GM12874 (cell line): ENCODE measurements around the gene ZNF621.

Experiments used
- TF ChIP-seq, protein P1 (sequence below): IDR thresholded peaks from 2 replicates; pipeline ENCODE4 v1.5.1; 2011; ENCODE audit warnings: low read depth, mild to moderate bottlenecking, control low read depth, low read length, moderate library complexity; ENCODE audit not compliant: insufficient read depth

The ZNF621 gene

DNA sequence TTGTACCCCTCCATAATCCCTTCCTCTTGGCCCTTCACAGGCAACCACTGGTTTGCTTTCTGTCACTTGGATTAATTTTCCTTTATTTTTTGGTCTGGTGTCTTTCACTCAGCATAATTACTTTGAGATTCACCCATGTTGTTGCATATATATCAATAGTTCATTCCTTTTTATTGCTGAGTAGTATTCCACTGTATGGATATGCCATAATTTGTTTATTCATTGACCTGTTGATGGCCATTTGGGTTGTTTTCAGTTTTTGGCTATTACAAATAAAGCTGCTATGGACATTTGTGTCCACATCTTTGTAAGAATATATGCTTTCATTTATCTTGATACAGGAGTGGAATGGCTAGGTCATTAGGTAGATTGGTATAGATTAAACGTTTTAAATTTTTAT, 5.9 kb upstream of the ZNF621 start:
- TF ChIP-seq, protein P1, sequence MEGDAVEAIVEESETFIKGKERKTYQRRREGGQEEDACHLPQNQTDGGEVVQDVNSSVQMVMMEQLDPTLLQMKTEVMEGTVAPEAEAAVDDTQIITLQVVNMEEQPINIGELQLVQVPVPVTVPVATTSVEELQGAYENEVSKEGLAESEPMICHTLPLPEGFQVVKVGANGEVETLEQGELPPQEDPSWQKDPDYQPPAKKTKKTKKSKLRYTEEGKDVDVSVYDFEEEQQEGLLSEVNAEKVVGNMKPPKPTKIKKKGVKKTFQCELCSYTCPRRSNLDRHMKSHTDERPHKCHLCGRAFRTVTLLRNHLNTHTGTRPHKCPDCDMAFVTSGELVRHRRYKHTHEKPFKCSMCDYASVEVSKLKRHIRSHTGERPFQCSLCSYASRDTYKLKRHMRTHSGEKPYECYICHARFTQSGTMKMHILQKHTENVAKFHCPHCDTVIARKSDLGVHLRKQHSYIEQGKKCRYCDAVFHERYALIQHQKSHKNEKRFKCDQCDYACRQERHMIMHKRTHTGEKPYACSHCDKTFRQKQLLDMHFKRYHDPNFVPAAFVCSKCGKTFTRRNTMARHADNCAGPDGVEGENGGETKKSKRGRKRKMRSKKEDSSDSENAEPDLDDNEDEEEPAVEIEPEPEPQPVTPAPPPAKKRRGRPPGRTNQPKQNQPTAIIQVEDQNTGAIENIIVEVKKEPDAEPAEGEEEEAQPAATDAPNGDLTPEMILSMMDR = no peak

DNA sequence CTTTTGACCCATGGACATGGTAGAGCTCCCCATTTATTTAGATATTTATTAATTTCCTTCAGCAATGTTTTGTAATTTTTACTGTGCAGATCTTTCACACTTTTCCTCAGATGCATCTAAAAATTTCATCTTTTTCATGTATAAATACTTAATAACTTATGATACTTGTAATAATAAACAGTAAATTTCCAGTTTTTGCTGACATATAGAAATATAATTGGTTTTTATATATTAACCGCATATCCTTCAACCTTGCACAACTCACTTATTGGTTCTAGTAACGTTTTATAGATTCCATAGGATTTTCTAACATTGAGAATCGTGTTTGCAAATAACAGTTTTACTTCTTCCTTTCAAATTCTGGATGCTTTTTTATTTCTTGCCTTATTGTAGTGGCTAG, 3.5 kb upstream of the ZNF621 start:
- TF ChIP-seq, protein P1 = no peak

DNA sequence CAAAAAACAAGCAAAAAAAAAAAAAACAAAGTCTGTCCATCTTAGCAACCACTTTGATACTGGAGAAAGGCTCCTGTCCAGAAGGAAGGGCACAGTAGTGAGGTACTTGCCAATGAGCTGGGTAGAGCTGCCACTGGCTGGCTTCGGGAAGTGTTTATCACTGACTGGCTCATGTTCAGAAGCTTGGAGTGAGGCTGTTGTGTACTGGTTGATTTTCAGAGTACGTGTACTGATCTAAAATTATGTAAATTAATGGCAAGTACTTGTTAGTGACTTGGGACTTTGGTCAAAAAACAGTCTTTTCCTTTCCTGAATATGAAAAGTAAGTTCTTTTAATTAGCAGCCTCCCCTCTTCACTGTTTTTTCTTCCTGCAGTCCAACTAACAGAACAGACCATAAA, 979 bp upstream of the ZNF621 start:
- TF ChIP-seq, protein P1 = no peak

DNA sequence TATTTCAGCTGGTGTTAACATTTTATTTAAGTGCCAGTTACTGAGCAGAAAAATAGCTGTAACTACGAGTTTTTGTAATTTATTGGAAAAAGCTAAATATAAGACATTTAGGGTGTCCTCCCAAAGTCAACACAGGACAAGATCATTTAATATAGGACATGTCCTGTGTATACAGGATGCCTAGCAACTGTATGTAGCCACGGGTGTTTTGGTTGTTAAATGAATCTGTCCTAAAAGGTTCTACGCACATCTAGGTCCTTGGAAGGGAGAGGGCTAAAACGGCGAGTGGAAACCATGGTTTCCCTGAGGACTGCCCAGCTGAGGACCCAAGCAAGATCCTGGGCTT, 565 bp upstream of the ZNF621 start:
- TF ChIP-seq, protein P1 = no peak

DNA sequence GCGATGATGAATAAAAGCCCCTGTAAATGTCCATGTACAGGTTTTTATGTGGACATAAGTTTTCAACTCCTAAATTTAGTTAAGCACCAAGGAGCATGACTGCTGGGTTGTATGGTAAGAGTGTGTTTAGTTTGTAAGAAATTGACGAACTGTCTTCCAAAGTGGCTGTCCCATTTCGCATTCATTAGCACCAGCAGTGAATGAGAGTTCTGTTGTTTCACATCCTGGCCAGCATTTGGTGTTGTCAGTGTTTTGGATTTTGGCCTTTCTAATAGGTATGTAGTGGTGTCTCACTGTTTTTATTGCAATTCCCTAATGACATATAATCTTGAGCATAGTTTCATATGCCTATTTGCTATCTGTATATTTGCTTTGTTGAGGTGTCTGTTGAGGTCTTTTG, 3.7 kb downstream of the ZNF621 start:
- TF ChIP-seq, protein P1 = no peak

DNA sequence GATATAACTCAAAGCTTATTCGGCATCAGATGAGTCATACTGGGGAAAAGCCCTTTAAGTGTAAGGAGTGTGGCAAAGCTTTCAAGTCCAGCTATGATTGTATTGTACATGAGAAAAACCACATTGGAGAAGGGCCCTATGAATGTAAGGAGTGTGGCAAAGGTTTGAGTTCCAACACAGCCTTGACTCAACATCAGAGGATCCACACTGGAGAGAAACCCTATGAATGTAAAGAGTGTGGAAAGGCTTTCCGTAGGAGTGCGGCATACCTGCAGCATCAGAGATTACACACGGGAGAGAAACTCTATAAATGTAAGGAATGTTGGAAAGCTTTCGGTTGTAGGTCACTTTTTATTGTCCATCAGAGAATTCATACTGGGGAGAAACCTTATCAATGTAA, 7.5 kb downstream of the ZNF621 start:
- TF ChIP-seq, protein P1 = no peak

DNA sequence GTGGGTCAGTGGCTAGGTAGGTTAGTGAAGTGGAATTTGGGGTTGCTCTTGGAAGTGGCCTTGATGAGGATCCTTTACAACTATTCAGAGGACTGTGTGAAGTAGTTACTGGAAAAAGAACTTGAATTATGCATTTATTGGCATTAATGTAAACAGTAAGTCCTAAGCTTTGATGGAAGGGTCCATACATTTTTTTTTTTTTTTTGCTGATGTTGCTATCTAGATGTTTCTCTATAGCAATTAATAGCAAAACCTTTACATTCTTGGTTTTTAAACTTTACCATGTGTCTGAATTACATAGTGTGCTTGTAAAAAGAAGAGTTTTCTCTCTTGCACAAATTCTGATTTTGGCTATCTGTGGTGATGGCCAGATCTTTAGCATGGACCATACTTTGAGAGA, 9.5 kb downstream of the ZNF621 start:
- TF ChIP-seq, protein P1 = no peak

DNA sequence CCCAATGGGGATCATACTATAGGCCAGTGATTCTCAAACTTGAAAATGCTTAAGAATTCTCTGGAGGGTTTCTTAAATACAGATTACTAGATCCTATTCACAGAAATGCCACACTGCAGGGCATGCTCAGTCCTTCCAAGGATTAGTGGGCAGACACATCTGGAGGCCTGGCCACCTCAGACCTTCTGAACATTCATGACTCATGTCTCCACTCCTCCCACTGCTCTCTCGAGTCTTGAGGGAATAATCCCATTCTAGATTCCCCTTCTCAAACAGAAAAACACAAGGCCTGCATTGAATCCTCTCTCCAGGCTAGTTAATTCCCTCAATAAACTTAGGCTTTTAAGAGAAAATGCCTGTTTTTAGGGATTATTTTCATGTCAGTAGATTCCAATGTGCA, 22.1 kb downstream of the ZNF621 start:
- TF ChIP-seq, protein P1 = no peak
